Small intestine (tissue), 7 donors: Measurements from ENCODE around the gene KRT33B. TPM values are rescaled to one million over a fixed set of nuclear protein-coding genes. Genes with fewer than 3 reads are reported as not detected.
"Not testable (repeated sequence)": the region's sequence is repeated elsewhere in the genome, so short reads cannot be mapped to it uniquely, and the experiment has no call there.

Experiments used
- DNase-seq, 2 donors: peaks; one replicate each; pipeline versions ENCODE4 v3.0.0 to v3.0.0-alpha.2; 2013
- FAIRE-seq: peaks from 2 replicates; lab custom pipeline; 2012; peaks lifted over from hg19 to GRCh38; lab: Jason Lieb, UNC
- H3K27ac ChIP-seq, 3 donors: one replicate each; pipeline ENCODE4 v1.5.1; 2013; ENCODE audit warnings: low read length in 2 of 3, mild to moderate bottlenecking in 2 of 3, control low read depth in 1 of 3, inconsistent platforms in 1 of 3, low read depth in 1 of 3, moderate library complexity in 1 of 3
- H3K27me3 ChIP-seq, 3 donors: one replicate each; pipeline ENCODE4 v1.6.1; 2013; ENCODE audit warnings: low read length in 3 of 3, inconsistent platforms in 1 of 3; ENCODE audit not compliant: control insufficient read depth in 3 of 3, insufficient read depth in 3 of 3
- H3K36me3 ChIP-seq, 3 donors: one replicate each; pipeline ENCODE4 v1.6.1; 2013; ENCODE audit warnings: low read length in 3 of 3, inconsistent platforms in 1 of 3, low read depth in 1 of 3, mild to moderate bottlenecking in 1 of 3, moderate library complexity in 1 of 3; ENCODE audit not compliant: control insufficient read depth in 3 of 3, insufficient read depth in 2 of 3
- H3K4me1 ChIP-seq, 3 donors: one replicate each; pipeline ENCODE4 v1.6.1; 2013; ENCODE audit warnings: low read length in 2 of 3, inconsistent platforms in 1 of 3, low read depth in 1 of 3, mild to moderate bottlenecking in 1 of 3, moderate library complexity in 1 of 3; ENCODE audit not compliant: control insufficient read depth in 3 of 3, insufficient read depth in 2 of 3
- H3K4me3 ChIP-seq, 3 donors: one replicate each; pipeline ENCODE4 v1.5.1; 2013; ENCODE audit warnings: low read length in 3 of 3, control low read depth in 1 of 3, inconsistent platforms in 1 of 3, low read depth in 1 of 3, mild to moderate bottlenecking in 1 of 3, moderate library complexity in 1 of 3
- H3K9me3 ChIP-seq, 2 donors: one replicate each; pipeline ENCODE4 v1.6.1; 2013; ENCODE audit warnings: low read depth in 1 of 2, low read length in 1 of 2; ENCODE audit not compliant: control insufficient read depth in 2 of 2, insufficient read depth in 1 of 2
- WGBS, 3 donors: extraction: QIAGEN DNeasy Blood & Tissue Kit; methylation state at CpG; one replicate each; pipeline ENCODE4 v1.1.7; 2013; 5-methylcytosine and 5-hydroxymethylcytosine counted together
- polyA plus RNA-seq, 4 donors: library from polyadenylated mRNA; stranded (reverse) in 3 of 4; unstranded in 1 of 4; fragments of 200-250 nt in 3 of 4; fragments of 120-200 nt in 1 of 4; gene quantifications; one replicate each; pipeline versions ENCODE4 v1.2.1 to v1.2.3, GENCODE V29; 2013
- donor health status: healthy with polysubstance abuse.
- donor health status: control.
- donor health status: control.
- donor health status: Bipolar disorder and iron deficiency.
- donor health status: healthy.

The KRT33B gene
- polyA plus RNA-seq, 4 donors = not detected

DNA sequence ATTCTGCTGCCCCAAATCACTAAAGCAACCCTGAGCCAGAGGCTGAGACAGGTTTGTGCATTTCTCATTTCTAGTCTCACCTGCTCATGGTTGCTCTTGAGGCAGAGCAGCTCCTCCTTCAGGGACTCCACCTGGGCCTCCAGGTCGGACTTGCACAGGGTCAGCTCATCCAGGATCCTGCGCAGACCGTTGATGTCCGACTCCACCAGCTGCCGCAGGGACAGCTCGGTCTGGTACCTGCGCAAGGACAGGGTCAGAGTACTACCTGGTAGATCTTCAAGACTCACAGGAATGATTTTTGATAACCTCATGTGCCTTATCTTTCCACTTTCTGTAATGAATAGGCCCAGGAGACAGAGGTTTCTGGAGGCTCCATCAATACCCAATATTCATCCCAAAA is 26.7 kb upstream of the KRT33B start:
- H3K4me1 ChIP-seq = no peaks in the 10 kb centered on the region
- FAIRE-seq (no peak), DNase-seq (no peak)
- no peaks in the 10 kb centered on the region for H3K36me3 ChIP-seq
- WGBS, 3 donors = 86 to 90% (median 88%) methylated on average over 7 of the region's 7 CpGs
- peaks cover 0 to 5% (median 0%) of the 10 kb centered on the region in 3 donors for H3K27me3 ChIP-seq
- H3K4me3 ChIP-seq = no peak overlapping the region
- peaks cover 0 to 3% of the 10 kb centered on the region in 2 donors for H3K9me3 ChIP-seq
- no peak overlapping the region for H3K27ac ChIP-seq

DNA sequence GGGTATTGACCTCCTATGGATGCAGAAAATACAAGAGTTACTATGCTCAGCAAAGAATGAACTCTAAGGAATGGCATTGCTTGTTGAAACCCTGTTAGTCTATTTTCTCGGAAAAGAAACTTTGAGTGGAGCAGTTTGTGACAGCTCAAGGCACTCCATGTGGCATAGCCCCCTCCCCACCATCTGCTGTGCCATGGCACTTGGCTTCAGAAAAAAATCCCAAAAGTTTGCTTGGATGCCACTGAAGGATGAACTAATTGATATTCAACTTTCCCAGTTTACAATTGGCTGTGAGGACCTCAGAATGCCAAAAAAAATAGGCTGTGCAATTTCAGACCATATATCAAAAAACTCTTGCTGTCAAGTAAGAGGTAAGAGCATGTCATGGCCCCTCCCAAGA is 26.0 kb upstream of the KRT33B start:
- FAIRE-seq (no peak), DNase-seq (no peak)
- 88 to 93% (median 93%) methylated on average over 1 of the region's 1 CpG for WGBS, 3 donors
- Histone ChIP-seq H3K9me3 (peaks cover 0 to 3% of the 10 kb centered on the region in 2 donors), H3K27ac (no peak overlapping the region), H3K27me3 (peaks cover 0 to 5% (median 0%) of the 10 kb centered on the region in 3 donors), H3K4me1 (no peaks in the 10 kb centered on the region), H3K36me3 (no peaks in the 10 kb centered on the region), H3K4me3 (no peak overlapping the region)

DNA sequence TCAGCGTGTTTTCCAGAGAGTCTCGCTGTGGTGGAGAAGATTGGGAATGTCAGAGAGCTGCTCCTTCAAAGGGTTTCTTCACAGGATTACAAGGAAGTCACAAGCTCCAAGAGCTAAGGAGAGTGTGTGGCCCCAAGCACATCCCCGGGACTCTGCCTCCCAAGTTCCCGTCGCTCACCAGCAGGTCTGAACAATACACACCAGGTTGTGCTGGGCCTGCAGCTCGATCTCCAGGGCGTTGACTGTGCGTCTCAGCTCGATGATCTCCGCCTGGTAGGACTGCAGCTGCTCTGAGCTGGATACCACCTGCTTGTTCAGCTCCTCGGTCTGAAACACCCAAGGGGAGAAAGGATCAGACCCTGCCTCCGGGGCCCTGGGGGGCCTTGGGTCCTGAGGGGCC is 25.4 kb upstream of the KRT33B start:
- H3K27ac ChIP-seq, H3K9me3 ChIP-seq, FAIRE-seq, H3K27me3 ChIP-seq, H3K4me1 ChIP-seq, DNase-seq, H3K4me3 ChIP-seq, H3K36me3 ChIP-seq: not testable (repeated sequence)
- 86 to 91% (median 88%) methylated on average over 8 to 12 of the region's 12 CpGs for WGBS, 3 donors

DNA sequence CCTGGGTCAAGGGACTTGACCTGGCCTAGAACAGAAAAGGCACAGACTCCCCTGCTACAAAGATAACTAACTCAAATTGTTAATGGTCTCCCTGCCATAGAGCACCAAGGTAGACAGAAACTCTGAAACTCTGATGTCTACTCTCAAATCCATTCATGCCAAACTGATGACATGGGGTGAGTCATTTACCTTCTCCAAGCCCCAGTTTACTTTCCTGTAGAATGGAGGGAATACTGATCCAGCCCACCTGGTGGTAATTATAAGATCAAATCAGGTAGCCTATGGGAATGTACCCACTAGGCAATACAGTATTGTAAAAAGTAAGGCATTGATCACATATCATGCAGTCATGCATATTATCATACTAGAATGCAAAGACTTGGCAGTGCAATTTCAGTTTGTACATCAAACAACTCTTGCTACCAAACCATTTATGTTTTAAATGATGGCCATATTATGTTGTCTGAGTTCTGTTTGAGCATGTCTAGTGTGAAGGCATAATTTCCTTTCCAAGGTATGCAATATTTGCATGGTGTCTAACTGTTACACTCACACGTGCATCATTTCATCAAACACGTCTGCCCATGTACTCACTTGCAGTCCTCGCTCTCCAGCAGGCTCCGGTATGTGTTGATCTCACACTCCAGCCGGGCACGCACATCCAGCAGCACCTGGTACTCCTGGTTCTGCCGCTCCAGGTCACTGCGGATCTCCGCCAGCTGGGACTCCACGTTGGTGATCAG is 24.8 kb upstream of the KRT33B start:
- FAIRE-seq = no peak
- H3K4me3 ChIP-seq = no peak overlapping the region
- H3K4me1 ChIP-seq = no peaks in the 10 kb centered on the region
- H3K36me3 ChIP-seq = no peaks in the 10 kb centered on the region
- H3K27ac ChIP-seq = no peak overlapping the region
- peaks cover 0 to 3% of the 10 kb centered on the region in 2 donors for H3K9me3 ChIP-seq
- no peak for DNase-seq
- 85 to 90% (median 89%) methylated on average over 10 of the region's 10 CpGs for WGBS, 3 donors
- H3K27me3 ChIP-seq = peaks cover 0 to 5% (median 0%) of the 10 kb centered on the region in 3 donors

DNA sequence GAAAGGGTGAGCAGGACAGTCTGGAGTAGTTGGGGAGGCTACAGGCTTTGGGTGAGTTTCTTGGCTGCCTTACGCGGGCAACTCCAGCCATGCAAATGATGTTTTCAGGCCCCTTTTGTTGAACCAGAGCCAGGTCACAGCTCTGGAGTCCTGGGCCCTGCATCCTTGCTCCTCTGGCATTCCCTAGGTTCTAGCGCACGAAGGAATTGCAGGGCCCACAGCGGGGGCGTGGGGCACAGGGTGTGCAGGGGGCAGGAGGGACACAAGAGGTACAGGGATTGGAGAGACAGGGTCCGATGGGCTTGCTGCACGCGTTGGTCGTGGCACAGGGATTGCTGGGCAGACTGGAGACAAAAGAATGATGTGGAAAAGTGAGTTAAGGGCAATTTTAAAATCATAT is 24.2 kb upstream of the KRT33B start:
- DNase-seq (no peak), FAIRE-seq (no peak)
- Histone ChIP-seq H3K36me3 (no peaks in the 10 kb centered on the region), H3K27me3 (peaks cover 0 to 5% (median 0%) of the 10 kb centered on the region in 3 donors), H3K9me3 (peaks cover 0 to 3% of the 10 kb centered on the region in 2 donors), H3K4me3 (no peak overlapping the region), H3K27ac (no peak overlapping the region), H3K4me1 (no peaks in the 10 kb centered on the region)
- 84 to 92% (median 86%) methylated on average over 10 of the region's 10 CpGs for whole genome bisulfite sequencing, 3 donors

DNA sequence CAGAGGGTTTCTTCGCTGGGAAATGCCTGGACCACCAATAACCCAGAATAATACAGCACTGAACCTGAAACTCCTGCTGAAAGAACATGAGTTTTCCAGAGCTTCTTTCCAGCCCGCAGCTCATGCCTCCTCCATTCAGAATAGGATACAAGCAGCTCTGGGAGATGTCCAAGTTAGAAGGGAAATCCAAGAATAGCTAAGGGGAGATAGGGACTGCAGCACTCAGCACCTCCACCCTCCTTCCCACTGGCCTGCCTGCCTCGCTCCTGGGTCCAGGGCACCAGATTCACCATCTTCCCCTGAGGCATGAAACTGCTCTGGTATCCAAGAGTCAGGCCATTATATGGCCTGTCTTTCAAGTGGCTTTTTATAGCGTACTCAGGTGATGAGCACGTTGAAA is 23.7 kb upstream of the KRT33B start:
- WGBS, 3 donors = 78 to 81% (median 79%) methylated on average over 5 of the region's 5 CpGs
- no peak for DNase-seq
- FAIRE-seq = no peak
- Histone ChIP-seq H3K27ac (no peak overlapping the region), H3K4me1 (no peaks in the 10 kb centered on the region), H3K36me3 (no peaks in the 10 kb centered on the region), H3K27me3 (peaks cover 0 to 5% (median 0%) of the 10 kb centered on the region in 3 donors), H3K4me3 (no peak overlapping the region), H3K9me3 (peaks cover 0 to 3% of the 10 kb centered on the region in 2 donors)

DNA sequence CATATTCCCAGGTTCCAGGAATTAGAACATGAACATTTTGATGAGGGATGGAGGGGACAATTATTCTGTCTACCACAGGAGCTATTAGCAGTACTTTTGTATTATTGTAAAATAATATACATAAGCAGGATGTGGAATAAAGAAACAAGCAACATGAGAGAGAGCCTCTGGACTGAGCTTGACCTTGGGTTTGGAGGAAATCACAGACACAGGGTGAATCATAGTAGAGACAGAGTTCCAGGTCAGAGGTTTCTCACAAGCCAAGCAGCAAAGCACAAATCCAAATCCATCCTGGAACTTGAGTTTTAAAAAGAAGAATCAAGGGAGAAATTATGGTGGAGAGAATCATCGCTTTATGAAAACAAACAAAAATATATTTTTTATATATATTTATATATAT is 22.7 kb upstream of the KRT33B start:
- no peak for FAIRE-seq
- 94 to 100% (median 100%) methylated on average over 1 of the region's 1 CpG for WGBS, 3 donors
- Histone ChIP-seq H3K27me3 (peaks cover 0 to 7% (median 0%) of the 10 kb centered on the region in 3 donors), H3K4me1 (no peaks in the 10 kb centered on the region), H3K27ac (no peak overlapping the region), H3K4me3 (no peak overlapping the region), H3K36me3 (no peaks in the 10 kb centered on the region), H3K9me3 (peaks cover 0 to 9% of the 10 kb centered on the region in 2 donors)
- no peak for DNase-seq

DNA sequence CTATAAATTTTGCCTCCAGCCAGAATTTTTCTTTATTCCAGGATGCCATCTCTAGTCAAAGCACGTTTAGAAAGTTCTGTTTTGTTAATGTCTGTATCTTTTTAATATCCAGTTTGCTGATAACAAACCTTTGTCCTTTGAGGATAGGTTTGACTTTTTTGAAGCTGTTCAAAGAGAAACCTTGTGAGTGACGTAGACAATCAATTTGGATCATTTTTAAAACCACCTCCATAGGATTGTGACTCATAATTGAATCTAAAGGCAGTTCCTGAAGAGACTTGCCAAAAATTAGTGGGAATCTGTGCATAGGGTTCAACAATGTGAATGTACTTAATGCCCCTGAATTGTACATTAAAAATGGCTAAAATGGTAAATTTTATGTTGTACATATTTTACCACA is 21.9 kb upstream of the KRT33B start:
- peaks cover 0 to 7% (median 0%) of the 10 kb centered on the region in 3 donors for H3K27me3 ChIP-seq
- no peak overlapping the region for H3K4me3 ChIP-seq
- no peaks in the 10 kb centered on the region for H3K36me3 ChIP-seq
- FAIRE-seq = no peak
- H3K4me1 ChIP-seq = no peaks in the 10 kb centered on the region
- DNase-seq = no peak
- H3K9me3 ChIP-seq = peaks cover 0 to 10% of the 10 kb centered on the region in 2 donors
- whole genome bisulfite sequencing, 3 donors = 15 to 41% (median 25%) methylated on average over 2 of the region's 2 CpGs
- H3K27ac ChIP-seq = no peak overlapping the region
